ENCODE data around the gene NSMCE1. TPM values are rescaled to one million over a fixed set of nuclear protein-coding genes. Genes with fewer than 3 reads are reported as not detected.

Gene NSMCE1
- total RNA-seq, 1 donor from 2014 or later, result 51.7 TPM

DNA sequence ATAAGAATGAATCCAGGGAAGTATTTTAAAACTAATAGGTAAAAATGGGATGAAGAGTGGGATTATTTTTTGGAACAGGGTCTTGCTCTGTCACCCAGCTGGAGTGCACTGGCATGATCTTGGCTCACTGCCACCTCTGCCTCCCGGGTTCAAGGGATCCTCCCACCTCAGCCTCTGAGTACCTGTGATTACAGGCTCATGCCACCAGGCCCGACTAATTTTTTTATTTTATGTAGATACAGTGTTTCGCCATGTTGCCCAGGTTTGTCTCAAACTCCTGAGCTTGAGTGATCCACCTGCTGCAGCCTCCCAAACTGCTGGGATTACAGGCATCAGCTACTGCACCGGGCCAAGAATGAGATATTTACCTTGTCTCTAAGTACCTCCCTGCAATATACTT is 22.1 kb downstream of the NSMCE1 start:
- peaks cover 31 to 42% (median 39%) of the 10 kb centered on the region in 3 donors for H3K4me1 ChIP-seq (ENCODE audit: control insufficient read depth in 3 of 3, insufficient read depth in 3 of 3, low read length in 3 of 3)
- no peak overlapping the region for H3K9ac ChIP-seq (ENCODE audit: low read depth in 1 of 3, low read length in 3 of 3)
- no peak overlapping the region for H3K27ac ChIP-seq (ENCODE audit: low read depth, low read length)
- no peaks in the 10 kb centered on the region for H3K27me3 ChIP-seq (ENCODE audit: control insufficient read depth in 3 of 3, insufficient read depth in 3 of 3, low read length in 3 of 3)
- no peak overlapping the region for H3K4me3 ChIP-seq (ENCODE audit: low read length in 3 of 3)
- H3K36me3 ChIP-seq (ENCODE audit: control insufficient read depth in 3 of 3, insufficient read depth in 3 of 3, low read length in 3 of 3), result no peaks in the 10 kb centered on the region
- H3K9me3 ChIP-seq (ENCODE audit: control insufficient read depth in 3 of 3, low read length in 3 of 3), result no peaks in the 10 kb centered on the region

DNA sequence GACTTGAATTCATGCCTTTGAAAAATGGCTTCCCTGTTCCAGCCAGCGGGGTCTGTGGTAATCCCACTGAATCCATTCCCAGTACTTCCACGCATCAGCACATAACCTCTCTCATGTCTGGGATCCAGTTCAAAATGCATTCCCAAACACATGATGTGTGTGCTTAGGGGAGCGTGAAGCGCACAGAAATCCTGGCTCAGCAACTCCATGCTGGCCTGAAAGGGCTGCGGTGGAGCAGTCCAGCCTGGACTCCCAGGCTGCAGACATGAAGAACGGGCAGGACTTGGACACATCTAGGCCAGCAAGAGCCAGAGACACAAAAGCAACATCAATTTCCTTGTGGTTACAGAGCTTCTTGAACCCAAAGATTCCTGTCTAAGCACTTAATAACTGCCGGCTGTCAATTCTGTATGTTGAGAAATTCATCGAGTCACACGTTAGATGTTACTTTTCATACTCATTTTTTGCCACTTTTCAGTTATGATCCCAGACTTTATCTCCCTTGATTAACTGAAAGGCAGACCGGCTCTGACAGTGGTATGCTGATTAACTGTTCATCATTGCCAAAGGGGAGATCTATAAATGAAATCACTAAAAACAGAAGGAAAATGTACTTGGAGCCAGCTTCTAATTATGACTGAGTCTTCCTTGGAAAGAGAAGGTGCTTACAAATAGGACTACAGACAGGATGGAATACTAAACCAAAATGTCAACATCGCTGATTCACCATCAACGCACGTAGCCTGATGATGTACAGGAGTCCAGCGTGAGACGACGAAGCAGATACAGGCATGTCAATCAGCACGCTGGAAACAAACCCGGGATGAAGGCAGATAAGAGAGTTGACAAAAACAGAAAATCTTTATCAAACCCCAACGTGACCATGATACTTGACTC is 23.0 kb downstream of the NSMCE1 start:
- peaks cover 34 to 47% (median 46%) of the 10 kb centered on the region in 3 donors for H3K4me1 ChIP-seq (ENCODE audit: control insufficient read depth in 3 of 3, insufficient read depth in 3 of 3, low read length in 3 of 3)
- peak overlapping the region in 2 of 3 donors; percentile 23 to 54 for H3K9ac ChIP-seq (ENCODE audit: low read depth in 1 of 3, low read length in 3 of 3)

DNA sequence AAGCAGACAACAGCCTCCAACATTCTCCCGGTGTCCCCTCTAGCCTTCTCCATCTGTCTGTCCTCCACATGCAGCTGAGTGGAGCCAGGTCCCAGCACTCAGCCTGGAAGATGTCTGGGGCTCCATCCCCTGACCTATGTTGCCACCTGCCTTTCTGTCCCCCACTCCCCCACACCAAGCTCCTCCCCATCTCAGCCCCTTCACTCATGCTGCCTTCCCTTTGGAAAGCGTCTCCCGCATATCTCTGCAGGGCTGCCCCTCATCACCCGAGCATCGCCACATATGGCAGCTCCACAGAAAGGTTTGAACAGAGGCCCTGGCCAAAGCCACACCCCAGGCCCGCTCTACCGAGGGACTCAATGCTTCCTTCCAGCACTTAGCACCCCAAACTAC is 24.2 kb downstream of the NSMCE1 start:
- peaks cover 37 to 51% (median 47%) of the 10 kb centered on the region in 3 donors for H3K4me1 ChIP-seq (ENCODE audit: control insufficient read depth in 3 of 3, insufficient read depth in 3 of 3, low read length in 3 of 3)
- no peaks in the 10 kb centered on the region for H3K9me3 ChIP-seq (ENCODE audit: control insufficient read depth in 3 of 3, low read length in 3 of 3)
- no peaks in the 10 kb centered on the region for H3K27me3 ChIP-seq (ENCODE audit: control insufficient read depth in 3 of 3, insufficient read depth in 3 of 3, low read length in 3 of 3)
- no peak overlapping the region for H3K4me3 ChIP-seq (ENCODE audit: low read length in 3 of 3)
- no peaks in the 10 kb centered on the region for H3K36me3 ChIP-seq (ENCODE audit: control insufficient read depth in 3 of 3, insufficient read depth in 3 of 3, low read length in 3 of 3)
- peak overlapping the region in 1 of 3 donors; percentile 54 for H3K9ac ChIP-seq (ENCODE audit: low read depth in 1 of 3, low read length in 3 of 3)
- peak overlapping the region; percentile 75 for H3K27ac ChIP-seq (ENCODE audit: low read depth, low read length)

More for the DNA sequence above, 23.0 kb downstream of the NSMCE1 start:
- Histone ChIP-seq H3K27me3 (ENCODE audit: control insufficient read depth in 3 of 3, insufficient read depth in 3 of 3, low read length in 3 of 3) (no peaks in the 10 kb centered on the region), H3K36me3 (ENCODE audit: control insufficient read depth in 3 of 3, insufficient read depth in 3 of 3, low read length in 3 of 3) (no peaks in the 10 kb centered on the region), H3K4me3 (ENCODE audit: low read length in 3 of 3) (no peak overlapping the region), H3K27ac (ENCODE audit: low read depth, low read length) (peak overlapping the region; percentile 75), H3K9me3 (ENCODE audit: control insufficient read depth in 3 of 3, low read length in 3 of 3) (no peaks in the 10 kb centered on the region)

DNA sequence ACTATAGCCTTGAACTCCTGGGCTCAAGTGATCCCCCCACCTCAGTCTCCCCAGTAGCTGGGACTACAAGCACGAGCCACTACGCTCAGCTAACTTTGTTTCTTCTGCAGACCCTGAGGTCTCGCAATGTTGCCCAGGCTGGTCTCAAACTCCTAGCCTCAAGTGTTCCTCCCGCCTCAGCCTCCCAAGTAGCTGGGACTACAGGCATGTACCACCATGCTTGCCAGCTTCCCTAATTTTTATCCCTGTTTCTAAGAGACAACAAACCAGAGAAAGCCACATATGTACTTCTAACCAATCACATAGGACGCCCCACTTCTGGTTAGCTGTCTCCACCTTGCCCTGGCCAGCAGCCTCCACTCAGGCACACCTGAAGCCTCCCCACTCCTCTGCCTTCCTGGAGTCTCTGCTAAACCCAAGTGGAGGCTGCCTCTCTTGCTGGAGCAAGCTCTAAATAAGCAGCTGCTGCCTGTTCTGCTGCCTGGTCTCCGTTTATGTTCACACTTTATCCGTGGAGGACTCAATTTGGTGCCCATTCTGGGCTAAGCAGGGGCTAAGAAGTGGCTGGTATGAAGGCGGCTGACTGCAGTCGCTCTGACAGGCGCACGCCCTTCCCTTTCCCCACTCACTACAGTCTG is 24.7 kb downstream of the NSMCE1 start:
- H3K4me3 ChIP-seq (ENCODE audit: low read length in 3 of 3), result no peak overlapping the region
- peak overlapping the region; percentile 75 for H3K27ac ChIP-seq (ENCODE audit: low read depth, low read length)
- no peaks in the 10 kb centered on the region for H3K27me3 ChIP-seq (ENCODE audit: control insufficient read depth in 3 of 3, insufficient read depth in 3 of 3, low read length in 3 of 3)
- H3K36me3 ChIP-seq (ENCODE audit: control insufficient read depth in 3 of 3, insufficient read depth in 3 of 3, low read length in 3 of 3), result no peaks in the 10 kb centered on the region
- H3K4me1 ChIP-seq (ENCODE audit: control insufficient read depth in 3 of 3, insufficient read depth in 3 of 3, low read length in 3 of 3), result peaks cover 37 to 51% (median 47%) of the 10 kb centered on the region in 3 donors
- H3K9ac ChIP-seq (ENCODE audit: low read depth in 1 of 3, low read length in 3 of 3), result peak overlapping the region in 1 of 3 donors; percentile 27
- H3K9me3 ChIP-seq (ENCODE audit: control insufficient read depth in 3 of 3, low read length in 3 of 3), result no peaks in the 10 kb centered on the region

DNA sequence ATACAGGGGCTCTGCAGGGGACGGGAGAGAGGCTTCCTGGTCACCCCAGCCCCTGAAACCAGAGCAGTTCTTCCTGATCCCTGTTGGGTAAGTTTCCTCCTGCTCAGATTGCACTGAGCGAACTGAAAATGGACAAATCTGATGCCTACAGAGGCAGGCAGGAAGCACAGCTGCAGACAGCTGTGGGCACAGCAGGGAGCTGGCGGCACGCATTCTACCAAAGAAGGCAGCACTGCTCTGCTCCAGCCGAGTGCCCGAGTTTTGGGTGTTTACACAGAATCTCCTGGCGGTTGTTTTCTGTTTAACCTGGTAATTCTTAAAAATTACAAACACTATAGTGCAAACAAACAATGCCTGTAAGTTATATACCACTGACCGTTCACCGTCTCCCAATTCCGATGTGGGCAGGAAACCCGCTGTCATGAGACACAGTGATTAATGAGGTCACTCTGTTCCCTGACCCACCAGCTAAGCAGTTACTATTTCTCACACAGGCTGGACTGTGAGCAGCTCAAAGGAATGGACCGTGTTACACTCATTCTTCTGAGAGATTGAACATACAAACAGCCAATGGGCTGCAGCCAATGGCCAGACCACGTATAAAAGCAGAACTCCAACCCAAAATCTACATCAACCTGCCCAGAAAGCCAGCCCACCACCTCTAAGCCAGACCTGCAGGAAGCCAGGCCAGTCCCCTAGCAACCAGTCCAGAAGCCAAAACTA is 25.5 kb downstream of the NSMCE1 start:
- H3K27ac ChIP-seq (ENCODE audit: low read depth, low read length), result peak overlapping the region; percentile 75
- no peaks in the 10 kb centered on the region for H3K36me3 ChIP-seq (ENCODE audit: control insufficient read depth in 3 of 3, insufficient read depth in 3 of 3, low read length in 3 of 3)
- H3K9ac ChIP-seq (ENCODE audit: low read depth in 1 of 3, low read length in 3 of 3), result peak overlapping the region; percentile 27 to 57 (median 29)
- H3K9me3 ChIP-seq (ENCODE audit: control insufficient read depth in 3 of 3, low read length in 3 of 3), result no peaks in the 10 kb centered on the region
- H3K27me3 ChIP-seq (ENCODE audit: control insufficient read depth in 3 of 3, insufficient read depth in 3 of 3, low read length in 3 of 3), result no peaks in the 10 kb centered on the region
- peaks cover 40 to 53% (median 49%) of the 10 kb centered on the region in 3 donors for H3K4me1 ChIP-seq (ENCODE audit: control insufficient read depth in 3 of 3, insufficient read depth in 3 of 3, low read length in 3 of 3)
- peak overlapping the region in 2 of 3 donors; percentile 8 to 9 for H3K4me3 ChIP-seq (ENCODE audit: low read length in 3 of 3)

DNA sequence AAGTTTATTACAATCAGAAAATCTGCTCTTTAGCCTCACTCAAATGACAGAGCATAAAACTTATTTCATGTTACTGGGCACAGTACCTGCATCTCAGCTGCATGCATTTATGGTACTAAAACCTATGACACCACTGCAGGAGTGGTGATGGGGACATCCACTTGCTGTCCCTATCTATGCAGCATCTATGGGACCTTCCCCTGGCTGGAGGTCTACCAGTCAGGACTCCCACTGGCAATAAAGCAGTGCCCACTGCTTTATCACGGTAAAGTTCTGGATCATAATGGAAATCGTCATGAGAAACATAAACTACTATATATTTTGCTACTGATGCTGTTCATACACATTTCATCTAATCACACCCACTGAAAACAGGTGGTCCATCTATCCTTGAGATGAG is 26.2 kb downstream of the NSMCE1 start:
- no peaks in the 10 kb centered on the region for H3K27me3 ChIP-seq (ENCODE audit: control insufficient read depth in 3 of 3, insufficient read depth in 3 of 3, low read length in 3 of 3)
- H3K27ac ChIP-seq (ENCODE audit: low read depth, low read length), result peak overlapping the region; percentile 75
- no peaks in the 10 kb centered on the region for H3K36me3 ChIP-seq (ENCODE audit: control insufficient read depth in 3 of 3, insufficient read depth in 3 of 3, low read length in 3 of 3)
- peak overlapping the region in 1 of 3 donors; percentile 8 for H3K4me3 ChIP-seq (ENCODE audit: low read length in 3 of 3)
- H3K4me1 ChIP-seq (ENCODE audit: control insufficient read depth in 3 of 3, insufficient read depth in 3 of 3, low read length in 3 of 3), result peaks cover 46 to 59% (median 55%) of the 10 kb centered on the region in 3 donors
- peak overlapping the region in 2 of 3 donors; percentile 3 to 57 for H3K9ac ChIP-seq (ENCODE audit: low read depth in 1 of 3, low read length in 3 of 3)
- no peaks in the 10 kb centered on the region for H3K9me3 ChIP-seq (ENCODE audit: control insufficient read depth in 3 of 3, low read length in 3 of 3)

DNA sequence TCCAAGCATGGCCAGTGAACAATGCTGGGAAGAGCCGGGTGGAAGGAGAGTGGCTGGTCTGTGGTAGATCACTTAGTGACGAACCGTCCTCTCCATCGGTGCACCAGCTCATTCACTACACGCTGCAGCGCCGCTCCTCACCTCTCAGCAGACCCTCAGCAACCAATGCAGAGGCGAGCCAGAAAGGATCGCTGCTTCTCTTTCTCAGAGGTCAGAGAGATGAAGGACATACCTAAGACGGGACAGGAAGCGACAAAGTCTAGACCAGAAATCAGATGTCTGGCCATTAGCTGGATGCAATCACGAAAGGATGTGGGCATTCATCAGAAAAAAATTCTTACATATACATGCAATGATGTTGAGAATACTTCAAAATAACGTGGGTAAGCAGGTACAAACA is 26.9 kb downstream of the NSMCE1 start:
- H3K27ac ChIP-seq (ENCODE audit: low read depth, low read length), result peak overlapping the region; percentile 63
- H3K4me3 ChIP-seq (ENCODE audit: low read length in 3 of 3), result no peak overlapping the region
- no peaks in the 10 kb centered on the region for H3K9me3 ChIP-seq (ENCODE audit: control insufficient read depth in 3 of 3, low read length in 3 of 3)
- no peaks in the 10 kb centered on the region for H3K36me3 ChIP-seq (ENCODE audit: control insufficient read depth in 3 of 3, insufficient read depth in 3 of 3, low read length in 3 of 3)
- H3K27me3 ChIP-seq (ENCODE audit: control insufficient read depth in 3 of 3, insufficient read depth in 3 of 3, low read length in 3 of 3), result no peaks in the 10 kb centered on the region
- no peak overlapping the region for H3K9ac ChIP-seq (ENCODE audit: low read depth in 1 of 3, low read length in 3 of 3)
- H3K4me1 ChIP-seq (ENCODE audit: control insufficient read depth in 3 of 3, insufficient read depth in 3 of 3, low read length in 3 of 3), result peaks cover 52 to 66% (median 62%) of the 10 kb centered on the region in 3 donors

DNA sequence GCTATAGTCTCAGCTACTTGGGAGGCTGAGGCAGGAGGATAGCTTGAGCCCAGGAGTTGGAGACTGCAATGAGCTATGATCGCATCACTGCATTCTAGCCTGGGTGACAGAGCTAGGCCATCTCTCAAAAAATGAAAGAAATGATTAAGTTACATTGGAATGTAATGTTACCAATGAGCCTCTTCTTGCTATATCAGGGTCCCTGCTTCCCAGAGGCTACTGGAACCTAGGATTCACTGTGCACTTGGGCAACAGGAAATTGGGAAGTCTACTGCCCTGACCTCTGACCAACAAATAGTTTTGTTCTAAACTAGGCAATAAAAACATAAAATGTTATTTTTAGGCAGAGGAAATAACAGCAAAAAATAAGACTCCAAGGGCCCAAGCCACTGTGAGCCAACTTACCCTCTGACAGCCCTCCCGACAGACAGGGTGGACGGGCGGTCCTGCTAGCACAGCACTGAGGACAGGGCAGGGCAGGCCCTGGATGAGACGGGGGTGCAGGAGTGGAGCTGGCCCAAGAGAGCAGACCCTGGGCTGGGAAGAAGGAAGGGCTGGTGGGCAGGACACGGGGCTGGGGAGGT is 27.5 kb downstream of the NSMCE1 start:
- H3K4me1 ChIP-seq (ENCODE audit: control insufficient read depth in 3 of 3, insufficient read depth in 3 of 3, low read length in 3 of 3), result peaks cover 52 to 68% (median 65%) of the 10 kb centered on the region in 3 donors
- no peak overlapping the region for H3K9ac ChIP-seq (ENCODE audit: low read depth in 1 of 3, low read length in 3 of 3)
- no peaks in the 10 kb centered on the region for H3K27me3 ChIP-seq (ENCODE audit: control insufficient read depth in 3 of 3, insufficient read depth in 3 of 3, low read length in 3 of 3)
- H3K36me3 ChIP-seq (ENCODE audit: control insufficient read depth in 3 of 3, insufficient read depth in 3 of 3, low read length in 3 of 3), result no peaks in the 10 kb centered on the region
- no peak overlapping the region for H3K4me3 ChIP-seq (ENCODE audit: low read length in 3 of 3)
- H3K27ac ChIP-seq (ENCODE audit: low read depth, low read length), result peak overlapping the region; percentile 63
- no peaks in the 10 kb centered on the region for H3K9me3 ChIP-seq (ENCODE audit: control insufficient read depth in 3 of 3, low read length in 3 of 3)

DNA sequence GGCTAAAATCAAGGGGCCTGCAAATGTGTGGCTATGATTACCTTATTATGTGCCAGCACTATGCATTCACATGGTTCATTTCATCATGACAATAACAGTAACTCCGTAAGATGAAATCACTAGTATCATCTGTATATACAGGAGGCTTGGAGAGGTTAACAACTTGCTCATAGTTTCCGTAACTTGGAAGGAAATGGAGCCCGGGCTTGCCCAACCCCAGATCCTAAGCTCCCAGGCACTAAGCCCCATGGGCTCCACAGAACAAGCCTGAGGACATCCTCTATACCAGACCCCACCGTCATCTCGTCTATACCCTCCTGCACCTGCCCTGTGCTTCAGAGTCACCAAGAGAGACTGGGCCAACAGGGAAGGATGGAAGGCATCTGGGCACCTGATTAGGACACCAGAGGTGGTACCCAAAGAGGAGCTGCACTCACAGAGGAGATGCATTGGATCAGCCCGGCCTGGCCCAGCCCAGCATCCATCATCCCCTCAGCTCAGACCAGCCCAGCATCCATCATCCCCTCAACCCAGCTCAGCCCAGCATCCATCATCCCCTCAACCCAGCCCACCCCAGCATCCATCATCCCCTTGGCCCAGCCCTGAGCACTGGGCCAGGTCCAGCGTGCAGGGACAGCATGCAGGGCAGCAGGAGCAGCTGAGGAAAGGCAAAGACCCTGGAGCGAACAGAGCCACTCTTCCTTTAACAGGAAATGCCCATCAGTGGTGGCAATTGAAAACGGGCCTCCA is 28.5 kb downstream of the NSMCE1 start:
- Histone ChIP-seq H3K4me3 (ENCODE audit: low read length in 3 of 3) (no peak overlapping the region), H3K27me3 (ENCODE audit: control insufficient read depth in 3 of 3, insufficient read depth in 3 of 3, low read length in 3 of 3) (no peaks in the 10 kb centered on the region), H3K4me1 (ENCODE audit: control insufficient read depth in 3 of 3, insufficient read depth in 3 of 3, low read length in 3 of 3) (peaks cover 58 to 66% (median 65%) of the 10 kb centered on the region in 3 donors), H3K9ac (ENCODE audit: low read depth in 1 of 3, low read length in 3 of 3) (no peak overlapping the region), H3K27ac (ENCODE audit: low read depth, low read length) (no peak overlapping the region), H3K9me3 (ENCODE audit: control insufficient read depth in 3 of 3, low read length in 3 of 3) (no peaks in the 10 kb centered on the region), H3K36me3 (ENCODE audit: control insufficient read depth in 3 of 3, insufficient read depth in 3 of 3, low read length in 3 of 3) (no peaks in the 10 kb centered on the region)
